Measurements from ENCODE around the gene PFKFB4. TPM values are rescaled to one million over a fixed set of nuclear protein-coding genes. Genes with fewer than 3 reads are reported as not detected.

The PFKFB4 gene
- total RNA-seq: 10 to 100 TPM; 42.8 to 49.1 TPM

- peaks cover 19% of the 10 kb centered on the region for H3K36me3 Mint-ChIP-seq (ENCODE audit: low read depth)
- H3K27me3 Mint-ChIP-seq (ENCODE audit: low read depth): peaks cover 3% of the 10 kb centered on the region
- POLR2A ChIA-PET: interaction anchor here (0.6 to 1.9 kb wide), 9 partner anchors 14 to 257 kb away, joined by 3 to 7 read pairs (median 3); partner anchors contain the start of gene CCDC51
- H3K27ac Mint-ChIP-seq: peak within 1 kb of the TSS; percentile 83
- H3K4me1 Mint-ChIP-seq (ENCODE audit: low read depth): peaks cover 66% of the 10 kb centered on the region
- peak within 1 kb of the TSS; percentile 85 for H3K4me3 Mint-ChIP-seq
- ATAC-seq: peak; percentile 92
- DNase-seq: peak; percentile 100
- no peaks in the 10 kb centered on the region for H3K9me3 Mint-ChIP-seq (ENCODE audit: insufficient read depth)
- CTCF ChIA-PET: interaction anchor here (0.8 to 15.5 kb wide), 16 partner anchors 8 to 363 kb away, joined by 3 to 179 read pairs (median 4); partner anchors contain the start of genes CCDC51, CELSR3, SLC26A6 and TMA7
These were observed at the start of gene PFKFB4 for GRCh38 chr3:48556796-48557626. Gene PFKFB4, minus strand, starts transcription at chr3:48556803. Its CDS starts 26 bp downstream, at chr3:48556777.

DNA sequence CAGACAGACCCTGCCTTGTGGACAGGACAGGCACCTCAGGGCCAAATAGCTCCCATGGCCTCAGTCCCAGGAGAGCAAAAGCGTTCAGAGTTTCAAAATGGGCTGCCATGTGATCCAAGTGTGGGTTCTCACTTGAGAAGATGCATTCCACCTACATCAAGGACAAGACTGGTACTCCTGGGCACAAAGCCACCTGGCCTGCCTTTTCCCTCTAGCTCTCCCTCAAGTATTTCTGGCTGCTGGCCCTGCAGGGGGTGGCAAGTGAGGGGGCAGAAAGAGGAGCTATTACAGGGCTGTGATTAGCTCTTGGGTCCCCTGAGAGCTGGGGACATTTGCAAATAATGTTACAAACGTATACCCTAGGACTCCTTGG, 45.0 kb upstream of the PFKFB4 start:
- no peaks in the 10 kb centered on the region for H3K27me3 Mint-ChIP-seq (ENCODE audit: low read depth)
- H3K36me3 Mint-ChIP-seq (ENCODE audit: low read depth): peaks cover 61% of the 10 kb centered on the region
- POLR2A ChIA-PET: interaction anchor here (0.6 kb wide), 1 partner anchor 165 kb away, joined by 3 read pairs; no protein-coding TSS in a partner anchor
- DNase-seq (no peak), ATAC-seq (no peak)
- CTCF ChIA-PET: interaction anchor here (1.9 to 2.0 kb wide), 2 partner anchors 9 to 33 kb away, joined by 5 to 6 read pairs; partner anchors contain the start of gene SLC26A6
- no peaks in the 10 kb centered on the region for H3K4me1 Mint-ChIP-seq (ENCODE audit: low read depth)
- no peaks in the 10 kb centered on the region for H3K9me3 Mint-ChIP-seq (ENCODE audit: insufficient read depth)
- no peak overlapping the region for H3K27ac Mint-ChIP-seq
- H3K4me3 Mint-ChIP-seq: no peak overlapping the region

GRCh38 chr3:48600711-48601621, 44.4 kb upstream of the PFKFB4 start:
- peaks cover 58% of the 10 kb centered on the region for H3K36me3 Mint-ChIP-seq (ENCODE audit: low read depth)
- no peak overlapping the region for H3K27ac Mint-ChIP-seq
- peaks cover 2% of the 10 kb centered on the region for H3K27me3 Mint-ChIP-seq (ENCODE audit: low read depth)
- no peaks in the 10 kb centered on the region for H3K9me3 Mint-ChIP-seq (ENCODE audit: insufficient read depth)
- no peaks in the 10 kb centered on the region for H3K4me1 Mint-ChIP-seq (ENCODE audit: low read depth)
- H3K4me3 Mint-ChIP-seq: no peak overlapping the region
- no peak for DNase-seq
- CTCF ChIA-PET: interaction anchor here (2.0 kb wide), 1 partner anchor 10 kb away, joined by 6 read pairs; no protein-coding TSS in a partner anchor
- POLR2A ChIA-PET: no interaction called here
- ATAC-seq: no peak

DNA sequence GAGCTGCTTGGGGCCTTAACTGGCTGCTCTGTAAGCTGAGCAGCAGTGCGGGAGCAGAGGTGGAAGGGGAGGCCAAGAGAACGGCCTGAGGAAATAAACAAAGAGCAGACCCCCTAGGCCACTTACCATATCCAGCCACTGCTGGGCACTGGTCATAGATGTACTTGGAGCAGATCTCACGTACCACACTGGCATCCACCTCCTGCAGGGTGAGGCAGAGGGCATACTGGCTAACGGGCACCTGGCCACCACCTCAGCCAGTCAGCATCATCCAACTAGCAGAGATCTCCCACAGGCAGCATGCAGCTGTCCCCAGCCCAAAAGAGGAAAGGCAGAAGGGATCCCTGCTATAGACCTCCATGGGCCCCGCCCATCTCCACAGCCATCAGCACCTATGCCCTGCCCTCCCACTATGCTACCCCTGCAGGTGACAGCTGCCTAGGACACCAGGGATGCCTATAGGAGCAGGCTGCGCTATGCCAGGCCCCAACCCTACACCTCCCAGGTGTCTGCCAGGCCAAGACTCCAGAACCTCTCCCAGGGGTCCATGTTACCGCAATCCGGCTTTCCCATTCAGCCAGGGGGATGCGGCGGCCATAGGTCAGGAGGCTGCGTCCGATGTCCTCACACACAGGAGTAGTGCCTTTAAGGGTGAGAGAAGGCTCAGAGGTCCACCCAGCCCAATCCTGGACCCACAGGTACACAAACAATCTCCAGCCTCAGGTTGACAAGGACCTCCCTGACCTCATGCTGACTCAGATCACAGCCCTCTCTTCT, 43.1 kb upstream of the PFKFB4 start:
- H3K27ac Mint-ChIP-seq: no peak overlapping the region
- DNase-seq: no peak
- peaks cover 13% of the 10 kb centered on the region for H3K27me3 Mint-ChIP-seq (ENCODE audit: low read depth)
- H3K36me3 Mint-ChIP-seq (ENCODE audit: low read depth): peaks cover 48% of the 10 kb centered on the region
- no peak overlapping the region for H3K4me3 Mint-ChIP-seq
- CTCF ChIA-PET: no interaction called here
- POLR2A ChIA-PET: no interaction called here
- H3K9me3 Mint-ChIP-seq (ENCODE audit: insufficient read depth): no peaks in the 10 kb centered on the region
- ATAC-seq: no peak
- H3K4me1 Mint-ChIP-seq (ENCODE audit: low read depth): no peaks in the 10 kb centered on the region

- POLR2A ChIA-PET: no interaction called here
- H3K4me1 Mint-ChIP-seq (ENCODE audit: low read depth): peaks cover 2% of the 10 kb centered on the region
- H3K27ac Mint-ChIP-seq: no peak overlapping the region
- no peaks in the 10 kb centered on the region for H3K9me3 Mint-ChIP-seq (ENCODE audit: insufficient read depth)
- H3K4me3 Mint-ChIP-seq: no peak overlapping the region
- CTCF ChIA-PET: no interaction called here
- ATAC-seq (no peak), DNase-seq (no peak)
- H3K27me3 Mint-ChIP-seq (ENCODE audit: low read depth): peaks cover 18% of the 10 kb centered on the region
- H3K36me3 Mint-ChIP-seq (ENCODE audit: low read depth): peaks cover 42% of the 10 kb centered on the region
These were observed 42.5 kb upstream of the PFKFB4 start for GRCh38 chr3:48599077-48599501.

DNA sequence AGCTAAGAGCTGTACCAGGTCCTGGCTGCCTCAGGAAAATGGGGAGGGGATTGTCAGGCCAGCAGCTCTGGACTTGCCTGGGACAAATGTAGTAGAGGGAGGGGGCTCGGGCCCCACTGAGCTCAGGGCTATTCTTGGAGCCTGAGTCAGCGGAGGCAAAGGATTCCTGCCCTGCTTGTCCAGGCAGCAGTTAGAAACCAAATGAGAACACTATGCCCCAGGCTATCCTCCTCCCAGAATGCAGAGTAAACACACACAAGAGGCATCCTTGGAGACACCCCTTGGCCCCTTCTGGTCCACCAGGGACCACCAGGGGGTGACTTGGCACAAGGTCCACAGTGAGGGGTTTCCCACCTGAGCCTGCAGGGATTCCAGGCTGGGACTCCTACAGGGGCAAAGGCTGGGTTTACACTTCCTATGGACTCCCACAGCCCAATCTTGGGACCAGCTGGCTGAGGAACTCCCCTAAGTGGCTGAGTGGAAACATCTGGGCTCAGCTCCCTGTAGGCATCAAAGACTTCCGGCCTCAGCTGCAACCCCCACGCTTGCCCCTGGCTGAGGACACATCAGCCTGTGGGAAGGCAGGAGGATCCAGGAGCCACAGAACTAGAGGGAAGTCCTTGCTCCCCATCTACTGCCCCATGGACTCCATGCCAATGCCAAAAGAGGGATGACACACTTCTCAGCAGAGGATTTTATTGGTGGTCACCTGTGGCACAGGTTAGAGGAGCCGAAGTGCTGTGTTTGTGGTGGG, 41.9 kb upstream of the PFKFB4 start:
- Mint-ChIP-seq H3K27ac (no peak overlapping the region), H3K27me3 (ENCODE audit: low read depth) (peaks cover 20% of the 10 kb centered on the region), H3K4me1 (ENCODE audit: low read depth) (peaks cover 2% of the 10 kb centered on the region), H3K4me3 (no peak overlapping the region), H3K9me3 (ENCODE audit: insufficient read depth) (no peaks in the 10 kb centered on the region), H3K36me3 (ENCODE audit: low read depth) (peaks cover 37% of the 10 kb centered on the region)
- DNase-seq (no peak), ATAC-seq (no peak)
- ChIA-PET CTCF (no interaction called here), POLR2A (no interaction called here)

DNA sequence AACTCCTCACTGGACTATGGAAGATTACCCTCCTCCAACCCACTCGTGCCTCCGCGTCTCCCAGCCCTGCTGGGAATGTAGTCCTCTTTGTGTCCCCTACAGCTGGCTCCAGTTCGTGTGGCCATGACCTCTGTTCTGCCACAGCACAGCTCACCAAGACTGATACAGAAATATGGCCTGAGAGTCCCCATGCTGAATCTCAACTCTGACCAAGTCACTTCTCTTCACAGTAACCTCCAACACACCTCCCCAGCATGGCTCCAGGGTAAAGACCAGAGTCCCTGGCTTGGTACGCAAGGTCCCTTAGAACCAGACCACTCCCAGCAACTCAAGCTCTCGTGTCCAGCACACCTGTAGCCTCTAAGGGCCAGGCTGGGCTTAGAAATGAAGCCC, 40.8 kb upstream of the PFKFB4 start:
- no peak for ATAC-seq
- ChIA-PET CTCF (no interaction called here), POLR2A (no interaction called here)
- Mint-ChIP-seq H3K9me3 (ENCODE audit: insufficient read depth) (no peaks in the 10 kb centered on the region), H3K4me3 (no peak overlapping the region), H3K27ac (peak overlapping the region; percentile 10), H3K4me1 (ENCODE audit: low read depth) (peaks cover 2% of the 10 kb centered on the region), H3K27me3 (ENCODE audit: low read depth) (peaks cover 20% of the 10 kb centered on the region), H3K36me3 (ENCODE audit: low read depth) (peaks cover 29% of the 10 kb centered on the region)
- DNase-seq: no peak

GRCh38 chr3:48596676-48597407, 40.2 kb upstream of the PFKFB4 start:
- ATAC-seq (no peak), DNase-seq (no peak)
- no peak overlapping the region for H3K4me3 Mint-ChIP-seq
- H3K4me1 Mint-ChIP-seq (ENCODE audit: low read depth): peaks cover 2% of the 10 kb centered on the region
- peaks cover 20% of the 10 kb centered on the region for H3K27me3 Mint-ChIP-seq (ENCODE audit: low read depth)
- ChIA-PET POLR2A (no interaction called here), CTCF (no interaction called here)
- no peaks in the 10 kb centered on the region for H3K9me3 Mint-ChIP-seq (ENCODE audit: insufficient read depth)
- H3K27ac Mint-ChIP-seq: peak overlapping the region; percentile 39
- peaks cover 27% of the 10 kb centered on the region for H3K36me3 Mint-ChIP-seq (ENCODE audit: low read depth)

DNA sequence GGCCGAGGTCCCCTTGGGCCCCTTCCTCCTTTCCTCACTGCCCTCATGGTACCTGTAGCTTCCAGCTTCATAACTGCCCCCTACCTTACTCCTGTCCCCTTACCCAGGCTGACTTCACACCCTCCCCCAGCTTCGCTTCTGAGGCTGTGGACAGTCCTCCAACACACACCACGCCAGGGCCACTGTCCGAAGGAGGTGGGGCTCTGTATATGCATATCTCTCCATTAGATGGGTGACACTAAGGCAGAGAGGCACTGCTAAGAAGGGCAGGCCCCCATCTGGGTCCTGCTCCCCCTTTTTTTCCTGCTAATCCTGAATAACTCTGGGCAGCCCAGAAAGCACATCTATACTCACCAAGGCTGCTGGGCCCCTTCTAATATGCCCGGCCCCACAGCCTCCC, 39.6 kb upstream of the PFKFB4 start:
- CTCF ChIA-PET: no interaction called here

GRCh38 chr3:48595526-48596121, 39.0 kb upstream of the PFKFB4 start:
- H3K4me1 Mint-ChIP-seq (ENCODE audit: low read depth): peaks cover 2% of the 10 kb centered on the region
- no peak overlapping the region for H3K4me3 Mint-ChIP-seq
- H3K27ac Mint-ChIP-seq: no peak overlapping the region
- peaks cover 22% of the 10 kb centered on the region for H3K36me3 Mint-ChIP-seq (ENCODE audit: low read depth)
- no peaks in the 10 kb centered on the region for H3K9me3 Mint-ChIP-seq (ENCODE audit: insufficient read depth)
- ATAC-seq (no peak), DNase-seq (no peak)
- ChIA-PET POLR2A (no interaction called here), CTCF (interaction anchor here (0.6 kb wide), 1 partner anchor 14 kb away, joined by 3 read pairs; the partner anchor contains the start of gene UQCRC1)
- peaks cover 20% of the 10 kb centered on the region for H3K27me3 Mint-ChIP-seq (ENCODE audit: low read depth)

More for the DNA sequence above, 39.6 kb upstream of the PFKFB4 start:
- no peaks in the 10 kb centered on the region for H3K9me3 Mint-ChIP-seq (ENCODE audit: insufficient read depth)
- peaks cover 2% of the 10 kb centered on the region for H3K4me1 Mint-ChIP-seq (ENCODE audit: low read depth)
- POLR2A ChIA-PET: no interaction called here
- H3K36me3 Mint-ChIP-seq (ENCODE audit: low read depth): peaks cover 27% of the 10 kb centered on the region
- peaks cover 20% of the 10 kb centered on the region for H3K27me3 Mint-ChIP-seq (ENCODE audit: low read depth)
- DNase-seq: no peak
- no peak for ATAC-seq
- no peak overlapping the region for H3K4me3 Mint-ChIP-seq
- H3K27ac Mint-ChIP-seq: no peak overlapping the region

Measured in activated CD8-positive, alpha-beta T cell treated with anti-CD3 and anti-CD28 coated beads, Interleukin-2, amount 10 ng/mL, durations not matched to agents 7 days and 5 days (primary cell).